ENCODE measurements around the gene STX10.
"Not testable (repeated sequence)": the region's sequence is repeated elsewhere in the genome, so short reads cannot be mapped to it uniquely, and the experiment has no call there.

STX10 gene

DNA sequence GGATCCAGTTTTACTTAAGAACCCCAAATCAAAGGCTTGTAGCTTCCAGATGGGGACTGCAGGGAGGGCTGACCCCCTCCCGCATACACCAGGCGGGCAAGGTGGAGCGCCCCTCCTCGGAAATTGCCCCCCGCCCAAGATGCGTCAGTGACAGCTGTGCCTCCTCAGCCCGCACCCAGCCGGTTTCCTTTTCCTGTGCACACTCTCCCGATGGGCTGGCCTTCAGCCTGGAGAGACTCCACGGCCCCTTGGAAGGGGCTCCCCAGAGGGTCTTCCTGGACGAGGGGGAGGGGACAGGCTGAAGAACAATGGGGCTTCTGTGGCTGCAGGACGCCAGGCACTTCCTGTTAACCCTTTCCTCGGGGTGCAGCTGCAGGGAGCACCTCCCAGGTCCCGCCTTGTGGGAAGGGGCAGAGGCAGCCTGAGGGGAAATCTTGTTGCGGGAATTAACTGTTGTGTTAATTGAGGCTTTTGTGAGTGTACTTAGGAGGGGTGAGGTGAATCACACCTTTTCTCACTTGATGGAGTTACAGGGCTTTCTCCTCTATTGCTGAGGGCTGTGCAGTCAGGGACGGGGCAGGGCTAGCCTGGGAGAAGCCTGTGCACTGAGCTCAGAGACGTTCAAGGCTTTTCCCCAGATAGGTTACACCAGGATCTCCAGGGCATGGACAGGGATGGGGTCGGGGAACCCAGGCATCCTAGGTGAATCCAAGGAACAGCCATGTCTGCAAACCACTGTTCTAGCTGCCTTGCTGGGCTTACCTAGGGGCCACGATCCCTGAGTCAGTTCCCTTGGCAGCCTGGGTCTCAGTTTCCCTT lies 14.4 kb upstream of the STX10 start:
- no peak for DNase-seq

DNA sequence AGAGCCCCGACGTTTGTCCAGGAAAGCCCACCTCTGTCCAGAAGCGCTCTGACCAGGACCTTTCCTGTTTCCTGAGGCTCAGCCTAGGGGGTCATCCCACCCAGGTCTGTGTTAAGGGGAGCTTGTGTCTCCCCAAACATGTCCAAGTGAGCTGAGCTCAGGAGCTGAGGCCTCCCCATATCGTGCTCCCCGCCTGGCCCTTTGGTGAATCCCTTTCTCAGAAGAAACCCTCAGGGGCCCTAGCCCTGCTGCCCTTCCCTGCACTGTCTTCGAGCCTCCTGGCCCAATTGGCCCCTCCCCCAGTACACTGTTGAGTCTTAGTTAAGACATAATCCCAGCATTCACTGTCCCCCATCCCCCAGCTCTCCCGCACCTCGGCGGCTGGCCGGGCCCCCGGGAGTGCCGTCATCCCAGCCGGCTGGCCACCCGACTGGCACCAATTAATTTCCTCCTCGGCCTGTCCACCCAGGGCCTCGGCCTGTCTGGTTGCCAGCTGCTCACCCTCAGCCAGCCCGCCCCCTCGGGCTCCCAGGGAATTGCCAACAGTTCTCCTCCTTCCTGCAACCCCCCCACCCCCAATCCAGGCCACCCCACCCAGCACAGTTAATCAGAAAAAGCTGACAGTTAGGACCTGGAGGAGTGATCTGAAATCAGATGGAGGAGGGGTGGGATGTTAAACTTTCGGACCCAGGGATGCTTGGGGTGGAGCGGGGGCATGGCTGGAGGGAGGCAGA lies 13.6 kb upstream of the STX10 start:
- no peak for DNase-seq

DNA sequence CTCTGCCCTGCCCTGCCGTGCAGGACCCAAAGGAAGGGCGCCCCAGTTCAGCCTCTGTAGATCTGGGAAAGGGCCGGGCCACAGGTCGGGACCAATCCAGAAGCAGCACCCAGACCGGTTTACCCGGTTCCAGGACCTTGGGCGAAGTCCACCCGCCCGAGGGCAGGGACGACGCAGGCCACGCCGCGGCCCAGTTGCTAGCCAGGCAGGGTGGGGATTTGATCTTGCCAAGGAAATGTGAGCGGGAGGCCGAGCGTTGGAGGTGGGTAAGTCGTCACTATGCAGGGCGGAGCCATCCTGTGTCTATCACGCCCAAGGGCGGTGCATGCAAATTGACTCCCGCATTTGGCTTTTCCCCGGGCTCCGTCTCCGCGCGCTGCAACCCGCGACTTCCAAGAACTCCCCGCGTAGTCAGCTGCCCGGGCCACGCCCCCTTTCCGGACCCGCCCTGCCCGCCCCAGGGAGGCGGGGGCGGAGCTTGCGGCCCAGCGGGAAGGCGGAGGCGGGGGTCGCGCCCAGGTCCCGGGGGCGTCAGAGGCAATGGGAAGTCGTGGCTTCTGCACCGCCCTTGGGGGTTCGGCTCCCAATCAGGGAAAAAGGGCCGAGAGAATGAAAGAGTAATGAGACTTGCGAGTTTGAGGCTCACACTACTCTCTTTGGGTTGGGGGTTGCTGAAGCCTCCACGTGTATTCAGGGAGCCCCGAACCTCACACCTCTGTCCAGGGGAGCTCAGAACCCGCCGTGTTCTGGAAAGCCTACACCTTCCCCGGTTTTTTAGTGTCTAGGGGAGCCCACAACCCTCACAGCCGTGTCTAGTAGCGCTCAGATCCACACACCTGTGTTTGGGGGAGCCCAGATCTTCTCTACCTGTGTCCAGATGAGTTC lies 12.8 kb upstream of the STX10 start:
- DNase-seq: peak in 1 of 2 experiments; percentile 44

DNA sequence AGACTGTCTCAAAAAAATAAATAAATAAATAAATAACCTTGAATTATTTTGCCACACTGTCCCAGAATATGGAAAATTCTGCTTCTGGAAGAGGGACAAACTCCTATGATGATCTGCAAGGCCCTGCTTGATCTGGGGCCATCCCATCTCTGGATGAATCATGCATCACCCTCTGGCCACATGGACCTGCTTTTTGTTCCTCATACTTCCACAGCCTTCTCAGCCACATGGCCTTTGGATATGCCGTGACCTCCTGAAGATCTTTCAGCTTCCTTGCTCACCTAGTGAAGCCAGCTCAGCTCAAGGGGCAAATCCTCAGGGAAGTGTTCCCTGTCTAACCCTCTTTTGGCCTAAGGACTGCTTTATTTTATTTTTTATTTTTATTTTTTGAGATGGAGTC lies 10.4 kb upstream of the STX10 start:
- DNase-seq: no peak

DNA sequence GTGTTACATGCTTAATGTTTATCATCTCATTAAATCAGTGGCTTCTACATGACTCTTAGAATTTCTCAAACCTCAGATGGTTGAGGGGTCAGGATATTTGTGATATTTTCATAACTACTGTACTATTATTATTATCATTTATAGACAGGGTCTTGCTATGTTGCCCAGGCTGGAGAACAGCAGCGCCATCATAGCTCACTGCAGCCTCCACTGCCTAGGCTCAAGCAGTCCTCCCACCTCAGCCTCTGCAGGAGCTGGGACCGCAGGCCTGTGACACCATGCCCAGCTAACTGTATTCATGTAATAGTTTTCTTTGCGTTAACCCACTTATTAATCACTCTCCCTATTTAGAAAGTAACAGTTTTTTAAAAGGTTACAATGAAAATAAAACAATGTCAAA lies 9.5 kb upstream of the STX10 start:
- no peak for DNase-seq

DNA sequence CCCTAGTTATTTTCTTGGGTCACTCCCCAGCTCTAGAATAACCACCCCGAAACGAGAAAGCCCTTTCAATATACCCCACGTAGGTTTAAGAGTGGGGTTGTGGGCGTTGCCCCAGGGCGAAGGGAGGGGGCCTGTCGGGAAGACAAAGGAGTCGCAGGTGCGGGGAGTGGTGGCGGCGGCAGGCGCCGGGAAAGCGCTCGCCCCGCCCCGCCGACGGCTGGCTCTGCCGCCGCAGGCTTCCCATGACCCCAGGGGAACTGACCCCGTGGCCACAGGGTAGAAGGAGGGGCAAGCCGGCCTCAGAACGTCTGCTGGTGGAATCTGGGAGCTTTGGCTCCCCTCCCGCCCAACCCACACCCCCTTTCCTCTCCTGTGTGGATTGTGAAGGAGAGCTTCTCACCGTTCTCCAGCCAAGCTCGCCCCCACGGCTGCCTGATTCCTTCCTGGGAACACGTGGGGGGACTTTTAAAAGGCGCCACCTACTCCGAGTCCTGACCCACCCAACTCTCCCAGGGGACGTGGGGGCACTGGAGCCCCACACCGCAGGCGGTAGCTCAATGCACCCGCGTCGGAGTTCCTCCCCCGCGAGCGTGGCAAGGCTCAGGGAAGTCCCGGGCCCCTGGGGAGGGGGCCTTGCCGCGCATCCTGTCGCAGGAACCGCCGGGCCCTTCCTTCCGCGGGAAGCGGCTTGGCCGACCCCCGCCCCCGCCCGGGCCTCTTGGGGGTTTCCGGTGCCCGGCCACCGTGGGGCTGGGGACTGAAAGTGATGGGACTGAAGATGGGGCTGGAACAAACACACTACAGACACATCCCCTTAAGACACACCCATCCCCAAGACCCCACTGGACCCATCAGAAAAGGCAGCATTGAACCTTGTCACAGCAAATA lies 5.5 kb upstream of the STX10 start:
- DNase-seq: no peak

DNA sequence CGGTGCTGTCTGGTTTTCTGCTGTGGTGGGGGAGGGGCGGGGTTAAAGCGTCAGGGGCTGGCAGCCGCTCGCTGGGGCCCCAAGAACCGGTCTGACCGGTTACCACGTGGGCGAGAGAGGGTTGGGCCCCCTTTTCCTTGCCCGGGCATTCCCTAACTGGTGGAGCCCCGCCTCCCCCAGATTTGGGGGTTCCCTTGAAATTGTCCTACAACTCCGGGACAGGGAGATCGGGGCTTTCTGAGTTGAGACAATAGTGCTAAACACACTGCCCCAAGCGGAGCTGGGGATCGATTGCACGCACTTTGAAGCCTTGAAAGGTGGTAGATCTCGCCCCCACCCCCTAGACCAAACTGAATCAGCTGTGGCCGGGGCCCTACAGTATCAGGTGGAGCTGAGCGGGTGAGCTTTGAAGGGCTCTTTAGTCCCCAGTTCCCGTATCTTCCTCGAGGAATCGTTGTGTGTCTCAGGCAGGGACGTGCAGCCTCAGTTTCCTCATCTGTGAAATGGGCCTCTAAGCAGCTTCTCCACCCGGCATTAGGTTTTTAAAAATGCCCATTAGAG lies 4.8 kb upstream of the STX10 start:
- DNase-seq: no peak

DNA sequence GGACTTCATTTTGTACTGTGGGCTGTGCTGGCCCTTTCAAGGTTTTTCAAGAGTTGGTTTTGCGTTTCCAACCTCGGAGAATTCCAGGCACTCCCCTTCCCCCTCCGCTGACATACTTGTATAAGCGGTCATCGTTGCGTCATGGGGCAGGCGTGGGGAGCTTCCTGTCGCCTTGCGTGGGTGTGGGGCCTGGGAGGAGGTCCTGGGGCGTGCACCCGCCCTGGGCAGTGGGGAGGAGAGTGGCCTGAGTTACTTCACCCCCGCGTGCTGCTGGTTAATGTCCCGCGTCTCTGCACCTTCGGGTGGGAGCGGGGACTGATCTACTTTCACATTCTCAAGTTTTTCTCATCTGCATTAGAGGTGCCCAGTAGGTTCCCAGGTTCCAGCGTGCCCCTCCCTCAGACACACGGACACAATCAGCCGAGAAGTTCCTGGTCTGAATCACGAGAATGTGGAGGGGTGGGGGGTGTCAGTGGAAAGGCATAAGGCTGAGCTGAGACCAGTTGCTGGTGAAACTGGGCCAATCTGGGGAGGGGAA lies 4.1 kb upstream of the STX10 start:
- DNase-seq: no peak

DNA sequence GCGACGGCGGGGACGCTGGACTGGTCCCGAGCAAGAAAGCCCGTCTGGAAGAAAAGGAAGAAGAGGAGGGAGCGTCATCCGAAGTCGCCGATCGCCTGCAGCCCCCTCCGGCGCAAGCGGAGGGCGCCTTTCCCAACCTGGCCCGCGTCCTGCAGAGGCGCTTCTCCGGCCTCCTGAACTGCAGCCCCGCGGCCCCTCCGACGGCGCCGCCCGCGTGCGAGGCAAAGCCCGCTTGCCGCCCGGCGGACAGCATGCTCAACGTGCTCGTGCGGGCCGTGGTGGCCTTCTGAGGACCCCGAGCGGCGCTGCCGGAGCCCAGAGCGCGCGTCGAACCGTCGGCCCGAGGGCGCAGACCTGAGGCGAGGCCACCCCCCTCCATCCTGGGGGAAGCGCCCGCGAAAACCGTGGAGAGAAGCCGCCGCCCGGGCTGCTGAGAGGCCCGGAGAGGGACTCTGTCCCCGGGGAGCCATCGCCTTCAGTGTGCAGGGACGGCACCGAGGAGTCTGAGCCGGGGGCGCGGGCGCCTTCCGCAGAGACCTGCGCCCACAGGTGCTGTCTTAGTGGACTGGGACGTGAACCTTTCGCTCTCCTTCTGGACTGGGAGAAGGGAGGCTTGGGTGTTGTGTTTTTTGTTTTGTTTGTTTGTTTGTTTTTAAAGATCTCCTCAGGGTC lies 3.5 kb upstream of the STX10 start:
- DNase-seq: no peak

DNA sequence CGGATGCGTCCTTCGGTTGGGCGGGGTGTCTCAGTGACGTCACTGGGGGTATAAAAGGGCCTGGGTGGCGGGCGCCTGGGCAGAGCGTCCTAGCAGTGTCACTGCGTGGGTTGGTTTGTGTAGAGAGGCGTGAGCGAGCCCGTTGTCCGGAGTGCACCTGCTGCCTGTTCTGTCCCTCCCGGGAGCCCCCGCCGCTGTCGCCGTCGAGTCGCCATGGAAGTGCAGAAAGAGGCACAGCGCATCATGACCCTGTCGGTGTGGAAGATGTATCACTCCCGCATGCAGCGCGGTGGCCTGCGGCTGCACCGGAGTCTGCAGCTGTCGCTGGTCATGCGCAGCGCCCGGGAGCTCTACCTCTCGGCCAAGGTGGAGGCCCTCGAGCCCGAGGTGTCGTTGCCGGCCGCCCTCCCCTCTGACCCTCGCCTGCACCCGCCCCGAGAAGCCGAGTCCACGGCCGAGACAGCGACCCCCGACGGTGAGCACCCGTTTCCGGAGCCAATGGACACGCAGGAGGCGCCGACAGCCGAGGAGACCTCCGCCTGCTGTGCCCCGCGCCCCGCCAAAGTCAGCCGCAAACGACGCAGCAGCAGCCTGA lies 2.9 kb upstream of the STX10 start:
- DNase-seq: peak; percentile 60 to 74

DNA sequence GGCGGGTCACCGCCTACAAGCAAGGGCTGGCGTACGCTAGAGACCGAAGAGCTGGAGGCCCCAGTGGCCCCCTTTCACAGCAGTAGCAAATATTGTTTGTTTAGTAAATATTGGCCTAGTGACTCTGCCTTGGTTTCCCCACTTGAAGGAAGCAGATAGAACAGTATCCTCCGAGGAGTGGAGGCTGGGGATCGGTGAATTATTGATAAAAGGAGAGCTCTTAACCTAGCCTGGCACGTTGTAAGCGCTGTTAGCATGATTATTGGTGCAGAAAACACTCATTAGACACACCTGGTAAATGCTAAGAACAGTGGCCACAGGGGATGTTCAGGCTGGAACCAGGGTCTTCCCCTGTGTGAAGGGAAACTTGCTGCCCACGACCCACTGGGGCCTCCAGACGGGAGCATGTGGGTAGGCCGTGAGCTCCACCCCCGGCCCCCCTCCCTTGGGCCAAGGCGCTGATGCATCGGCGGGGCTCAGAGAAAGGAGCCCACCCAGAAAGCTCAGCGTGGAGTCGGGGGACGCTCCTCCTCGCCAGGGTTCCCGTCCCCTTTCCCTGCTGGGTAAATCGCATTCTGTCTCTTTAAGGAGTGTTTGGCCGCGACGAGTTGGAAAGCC lies 2.3 kb upstream of the STX10 start:
- DNase-seq: no peak

DNA sequence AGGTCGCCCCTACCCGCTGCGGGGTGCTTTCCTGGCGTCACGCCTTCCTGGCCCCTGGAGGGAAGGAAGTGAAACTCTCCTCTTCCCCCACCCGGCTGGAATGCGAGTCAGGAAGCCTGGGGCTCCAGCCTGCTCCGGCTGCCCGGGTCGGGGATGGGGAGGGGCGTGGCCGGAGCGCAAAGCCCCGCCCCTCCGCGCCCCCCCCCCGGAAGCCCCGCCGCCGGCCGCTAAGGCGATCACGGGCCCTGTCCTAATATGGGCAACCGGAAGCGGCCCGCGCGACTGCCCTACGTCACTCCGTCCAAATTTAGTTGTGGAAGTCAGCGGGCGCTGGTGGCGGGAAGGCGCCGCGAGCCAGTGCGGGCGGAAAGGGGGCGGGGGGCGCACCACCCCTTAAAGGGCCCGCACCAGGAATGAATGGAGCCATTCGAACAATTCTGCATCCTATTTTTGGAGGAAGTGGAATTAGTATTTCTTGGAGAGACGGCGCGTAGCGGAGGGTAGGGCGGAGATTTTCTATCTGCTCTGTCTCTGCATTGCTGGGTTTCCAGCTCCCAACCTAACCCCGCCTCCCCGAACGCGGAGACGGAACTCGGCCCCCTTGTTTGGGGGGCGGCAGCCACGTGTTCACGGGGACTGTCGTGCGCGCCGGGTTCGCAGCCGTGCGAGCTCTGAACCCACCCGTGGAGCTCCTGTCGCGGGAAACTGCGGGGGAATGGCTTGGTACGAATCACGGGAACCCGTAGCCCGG lies 1.6 kb upstream of the STX10 start:
- DNase-seq: peak; percentile 62 to 81

DNA sequence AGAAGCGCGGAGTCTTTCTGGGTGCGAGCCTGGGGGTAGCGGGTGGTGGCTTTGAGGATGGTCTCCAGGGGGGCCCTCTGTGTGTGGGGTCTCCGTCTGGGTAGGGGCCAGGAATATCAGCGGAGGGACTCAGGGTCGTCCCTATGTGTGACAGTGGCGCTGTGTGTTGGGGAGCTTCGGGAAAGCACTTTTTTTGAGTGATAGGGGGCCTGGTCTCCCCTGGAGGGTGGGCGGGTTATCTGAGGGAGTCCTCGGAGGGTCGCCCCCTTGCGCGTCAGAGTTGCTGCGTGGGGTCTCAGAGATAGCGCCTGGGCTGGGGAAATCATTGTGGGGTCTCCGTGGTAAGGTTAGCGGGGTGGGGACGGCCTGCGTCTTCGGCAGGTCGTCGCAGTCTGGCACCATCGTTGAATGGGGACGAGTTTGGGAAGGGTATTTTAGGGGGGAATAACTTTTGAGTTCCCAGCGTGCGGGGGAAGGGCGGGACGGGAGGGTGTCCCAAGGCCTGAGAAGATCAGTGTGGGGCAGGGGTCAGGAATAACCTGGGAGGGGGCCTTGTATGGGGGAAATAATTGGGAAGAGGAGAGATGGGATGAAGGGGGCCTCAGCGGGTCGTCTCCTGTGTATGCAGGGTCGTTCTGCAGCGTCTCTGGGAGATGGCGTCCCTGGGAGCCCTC lies 893 bp upstream of the STX10 start:
- no peak for DNase-seq

DNA sequence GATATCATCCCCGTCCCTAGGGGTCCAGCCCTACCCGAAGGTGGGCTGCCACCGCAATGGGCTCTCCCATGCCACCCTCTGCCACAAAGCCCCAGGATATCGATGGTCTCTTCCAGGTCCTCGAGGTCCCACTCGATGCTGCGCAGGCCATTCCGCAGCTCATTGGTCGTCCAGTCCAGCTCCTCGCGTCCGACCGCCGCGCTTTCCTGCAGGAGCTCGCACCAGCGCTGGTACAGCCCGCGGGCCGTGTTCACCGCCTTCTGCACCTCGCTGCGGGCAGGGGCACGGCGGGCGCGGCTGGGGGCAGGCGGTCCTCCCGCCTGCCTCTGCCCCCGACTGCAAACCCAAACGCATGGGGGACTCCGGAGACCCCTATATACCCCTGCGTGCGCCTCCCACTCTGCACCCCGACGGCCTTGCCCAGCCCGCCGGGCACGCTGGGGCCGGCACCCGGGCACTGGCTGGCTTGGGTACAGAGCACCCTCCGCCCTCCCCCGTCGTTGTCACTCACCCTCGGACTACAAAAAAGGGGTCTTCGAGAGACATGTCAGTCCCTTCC lies 468 bp downstream of the STX10 start:
- DNase-seq: no peak

DNA sequence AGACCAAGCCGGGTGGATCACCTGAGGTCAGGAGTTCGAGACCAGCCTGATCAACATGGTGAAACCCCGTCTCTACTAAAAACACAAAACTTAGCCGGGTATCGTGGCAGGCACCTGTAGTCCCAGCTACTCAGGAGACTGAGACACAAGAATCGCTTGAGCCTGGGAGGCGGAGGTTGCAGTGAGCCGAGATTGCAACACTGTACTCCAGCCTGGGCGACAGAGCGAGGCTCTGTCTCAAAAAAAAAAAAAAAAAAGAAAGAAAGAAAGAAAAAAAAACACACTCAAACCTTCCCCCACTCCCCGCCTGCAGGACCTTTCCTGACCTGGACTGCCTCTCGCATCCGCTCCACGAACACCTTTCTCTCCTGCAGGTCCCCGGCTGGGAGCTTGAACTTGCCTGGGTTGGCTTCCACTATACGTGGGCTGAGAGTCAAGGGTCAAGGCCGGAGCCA lies 975 bp downstream of the STX10 start:
- not testable (repeated sequence) for DNase-seq

DNA sequence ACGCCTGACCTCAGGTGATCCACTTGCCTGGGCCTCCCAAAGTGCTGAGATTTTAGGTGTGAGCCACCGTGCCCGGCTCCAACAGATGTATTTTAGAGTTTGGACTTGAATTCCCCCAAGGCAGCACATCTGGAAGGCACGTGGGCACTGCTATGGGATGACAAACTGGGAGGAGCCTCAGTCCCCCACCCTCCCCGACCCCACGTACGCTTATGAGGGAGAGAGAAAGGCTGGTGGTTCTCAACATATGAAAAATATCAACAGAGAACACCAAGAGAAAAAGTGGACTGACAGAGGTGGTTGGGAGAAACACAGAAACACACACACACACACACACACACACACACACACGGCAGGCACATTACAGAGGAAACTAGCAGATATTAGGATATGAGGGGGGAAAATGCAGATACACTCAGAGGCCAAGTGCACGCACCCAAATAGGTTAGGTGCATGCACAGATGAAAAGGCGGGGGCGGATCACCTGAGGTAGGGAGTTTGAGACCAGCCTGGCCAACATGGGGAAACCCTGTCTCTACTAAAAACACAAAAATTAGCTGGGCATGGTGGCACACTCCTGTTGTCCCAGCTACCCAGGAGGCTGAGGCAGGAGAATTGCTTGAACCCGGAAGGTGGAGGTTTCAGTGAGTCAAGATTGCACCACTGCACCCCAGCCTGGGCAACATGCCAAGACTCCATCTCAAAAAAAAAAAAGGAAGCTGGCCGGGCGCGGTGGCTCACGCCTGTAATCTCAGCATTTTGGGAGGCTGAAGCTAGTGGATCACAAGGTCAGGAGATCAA lies 3.2 kb downstream of the STX10 start:
- DNase-seq: no peak

DNA sequence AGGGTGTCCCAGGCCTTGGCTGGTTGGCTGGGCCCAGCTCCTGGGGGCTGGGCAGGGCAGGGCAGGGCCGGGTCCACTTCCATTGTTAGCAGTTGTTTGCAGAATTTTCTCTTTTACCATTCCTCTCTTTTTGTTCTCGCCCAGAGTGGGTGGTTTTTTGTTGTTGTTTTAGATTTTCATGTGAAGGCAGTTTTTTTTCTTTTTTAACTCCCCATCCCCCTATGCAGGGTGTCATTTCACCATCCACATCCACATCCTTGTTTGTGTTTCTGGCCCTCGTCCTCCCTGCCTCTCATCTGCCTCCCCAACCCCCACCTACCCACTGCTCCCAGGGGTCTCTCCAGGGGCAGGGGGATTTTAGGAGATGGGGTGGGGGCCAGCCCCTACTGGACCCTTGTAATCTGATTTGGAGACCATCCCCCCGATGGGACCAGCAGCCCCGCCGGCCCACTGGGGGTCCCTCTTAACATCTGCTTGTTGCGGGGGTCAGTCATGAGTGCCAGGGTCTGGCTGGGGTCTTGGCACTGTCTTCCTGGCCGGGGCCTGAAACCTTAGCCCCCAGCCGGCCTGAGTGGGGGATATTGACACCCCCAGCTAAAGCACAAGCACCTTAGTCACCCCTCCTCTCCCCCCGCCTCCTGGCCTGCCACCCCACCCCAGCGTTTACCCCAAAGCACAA lies 10.4 kb downstream of the STX10 start:
- DNase-seq: no peak

All from NCI-H187 (cell line).